MG63 (cell line): ENCODE results near the gene HES1. TPM values are rescaled to one million over a fixed set of nuclear protein-coding genes. Genes with fewer than 3 reads are reported as not detected.
A peak's percentile ranks its signal among the peaks of the same experiment; 100 is the strongest.
"Not testable (repeated sequence)": the region's sequence is repeated elsewhere in the genome, so short reads cannot be mapped to it uniquely, and the experiment has no call there.

Experiments used
- DNase-seq: peaks from one replicate; pipeline ENCODE4 v3.0.0-alpha.2; 2020
- H3K27me3 ChIP-seq: fragments of 250-450 bp; sonication (Bioruptor Pico); 2 replicates; pipeline ENCODE4 v1.5.1; 2020; ENCODE audit warnings: mild to moderate bottlenecking, moderate library complexity
- H3K36me3 ChIP-seq: fragments of 250-450 bp; sonication (Bioruptor Pico); 2 replicates; pipeline ENCODE4 v1.5.1; 2020; ENCODE audit warnings: mild to moderate bottlenecking, moderate library complexity
- H3K4me3 ChIP-seq: fragments of 250-450 bp; sonication (Bioruptor Pico); 2 replicates; pipeline ENCODE4 v1.5.1; 2020; ENCODE audit warnings: mild to moderate bottlenecking, moderate library complexity
- H3K9me3 ChIP-seq: fragments of 250-450 bp; sonication (Bioruptor Pico); 2 replicates; pipeline ENCODE4 v1.5.1; 2020; ENCODE audit warnings: mild to moderate bottlenecking, moderate library complexity
- total RNA-seq: library from RNA; depleted of rRNA; stranded (reverse); fragments of >200 nt; shearing (Covaris generic); gene quantifications from 2 replicates; pipeline ENCODE4 v1.2.3, GENCODE V29; 2014; ENCODE audit warnings: low replicate concordance

The HES1 gene
- total RNA-seq, 1 experiment from 2014 or later, result 17.7 TPM

DNA sequence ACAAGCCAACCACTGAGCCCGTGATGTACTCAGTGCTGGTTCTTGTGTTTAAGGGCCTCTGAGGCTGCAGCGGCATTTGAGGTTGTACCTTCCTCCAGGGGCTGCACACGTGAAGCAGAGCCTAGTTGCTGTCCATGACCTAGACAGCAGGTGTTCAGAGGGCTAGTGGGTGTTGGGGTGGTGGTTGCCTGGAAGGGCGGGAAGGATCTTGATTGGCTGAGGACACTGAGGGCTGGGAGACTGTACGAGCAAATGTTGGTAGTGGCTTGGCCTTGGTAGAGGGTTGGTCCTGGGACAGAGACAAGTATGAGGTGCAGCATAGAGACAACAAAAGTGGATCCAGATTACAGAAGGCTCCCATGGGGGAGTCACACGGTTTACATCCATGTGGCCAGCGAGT lies 17.0 kb upstream of the HES1 start:
- Histone ChIP-seq H3K27me3 (no peaks in the 10 kb centered on the region), H3K4me3 (no peak overlapping the region), H3K9me3 (no peaks in the 10 kb centered on the region), H3K36me3 (no peaks in the 10 kb centered on the region)
- no peak for DNase-seq

DNA sequence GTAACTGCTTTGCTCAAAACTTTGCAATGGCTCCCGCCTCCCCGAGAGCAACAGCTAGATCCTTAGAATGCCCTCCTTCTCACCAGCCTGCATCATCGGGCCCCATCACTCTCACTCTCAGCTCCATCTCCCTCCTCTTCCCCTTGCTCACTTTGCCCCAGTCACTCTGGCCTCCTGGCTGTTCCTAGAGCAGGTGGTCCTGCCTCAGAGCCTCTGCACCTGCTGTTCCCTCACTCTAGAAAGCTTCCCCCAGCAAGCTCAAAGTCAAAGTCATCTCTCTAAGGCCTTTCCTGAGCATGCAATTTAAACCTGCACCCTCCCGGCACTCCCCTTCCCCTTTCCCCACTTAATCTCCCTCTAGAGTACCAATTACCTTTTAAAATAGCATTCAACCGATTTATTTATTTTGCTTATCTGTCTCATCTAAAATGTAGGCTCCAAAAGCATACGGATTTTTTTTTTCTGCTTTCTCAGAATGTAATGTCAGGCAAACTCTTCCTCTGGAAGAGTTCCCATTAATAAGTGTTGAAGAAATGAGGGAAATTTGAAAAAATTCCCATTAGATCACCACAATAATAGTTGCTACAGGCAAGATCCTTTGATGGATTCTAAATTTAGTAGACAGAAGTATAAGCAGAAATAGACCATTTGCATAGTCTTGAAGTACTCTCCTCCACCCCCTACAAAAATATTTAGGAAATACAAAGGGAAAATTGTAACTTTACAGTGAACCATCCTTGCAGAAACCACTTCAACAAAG lies 15.9 kb upstream of the HES1 start:
- Histone ChIP-seq H3K27me3 (no peaks in the 10 kb centered on the region), H3K4me3 (no peak overlapping the region)
- DNase-seq, result no peak

DNA sequence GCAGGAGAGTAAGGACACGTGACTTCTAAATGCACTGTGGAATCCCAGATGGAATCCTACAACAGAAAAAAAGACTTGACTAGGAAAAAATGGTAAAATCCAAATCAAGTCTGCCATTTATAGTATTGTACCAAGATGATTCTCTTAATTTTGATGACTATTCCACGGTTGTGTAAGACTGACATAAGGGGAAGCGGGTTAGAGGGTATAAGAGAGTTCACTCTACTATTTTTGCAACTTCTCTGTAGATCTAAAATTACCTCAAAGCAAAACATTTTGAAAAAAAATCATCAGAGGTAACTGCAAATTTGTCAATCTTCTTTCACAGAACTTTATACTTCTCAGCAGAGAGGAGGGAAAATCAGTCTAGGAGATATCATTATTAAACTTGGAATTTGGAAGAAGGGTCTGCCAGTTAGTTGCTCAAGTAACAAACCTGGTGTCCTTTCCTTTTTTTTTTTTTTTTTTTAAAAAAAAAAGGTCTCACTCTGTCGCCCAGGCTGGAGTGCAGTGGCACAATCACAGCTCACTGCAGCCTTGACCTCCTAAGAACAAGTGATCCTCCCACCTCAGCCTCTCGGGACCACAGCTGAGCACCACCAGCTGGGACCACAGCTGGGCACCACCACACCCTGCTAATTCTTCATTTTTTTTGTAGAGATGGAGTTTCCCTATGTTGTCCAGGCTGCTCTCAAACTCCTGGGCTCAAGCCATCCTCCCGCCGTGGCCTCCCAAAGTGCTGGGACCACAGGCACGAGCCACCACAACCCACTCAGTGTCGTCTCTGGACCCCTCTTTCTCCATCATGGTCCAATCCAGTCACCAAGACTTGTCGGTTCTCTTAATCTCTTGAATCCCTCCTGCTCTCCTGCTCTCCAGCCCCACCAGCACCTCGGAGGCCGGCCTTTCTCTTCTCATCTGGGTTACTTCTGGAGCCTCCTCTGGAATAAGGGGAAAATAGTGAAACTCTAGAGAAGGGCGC lies 14.9 kb upstream of the HES1 start:
- Histone ChIP-seq H3K4me3 (no peak overlapping the region), H3K27me3 (no peaks in the 10 kb centered on the region), H3K36me3 (no peaks in the 10 kb centered on the region), H3K9me3 (no peaks in the 10 kb centered on the region)
- DNase-seq, result no peak

More for the DNA sequence above, 15.9 kb upstream of the HES1 start:
- Histone ChIP-seq H3K9me3 (no peaks in the 10 kb centered on the region), H3K36me3 (no peaks in the 10 kb centered on the region)

DNA sequence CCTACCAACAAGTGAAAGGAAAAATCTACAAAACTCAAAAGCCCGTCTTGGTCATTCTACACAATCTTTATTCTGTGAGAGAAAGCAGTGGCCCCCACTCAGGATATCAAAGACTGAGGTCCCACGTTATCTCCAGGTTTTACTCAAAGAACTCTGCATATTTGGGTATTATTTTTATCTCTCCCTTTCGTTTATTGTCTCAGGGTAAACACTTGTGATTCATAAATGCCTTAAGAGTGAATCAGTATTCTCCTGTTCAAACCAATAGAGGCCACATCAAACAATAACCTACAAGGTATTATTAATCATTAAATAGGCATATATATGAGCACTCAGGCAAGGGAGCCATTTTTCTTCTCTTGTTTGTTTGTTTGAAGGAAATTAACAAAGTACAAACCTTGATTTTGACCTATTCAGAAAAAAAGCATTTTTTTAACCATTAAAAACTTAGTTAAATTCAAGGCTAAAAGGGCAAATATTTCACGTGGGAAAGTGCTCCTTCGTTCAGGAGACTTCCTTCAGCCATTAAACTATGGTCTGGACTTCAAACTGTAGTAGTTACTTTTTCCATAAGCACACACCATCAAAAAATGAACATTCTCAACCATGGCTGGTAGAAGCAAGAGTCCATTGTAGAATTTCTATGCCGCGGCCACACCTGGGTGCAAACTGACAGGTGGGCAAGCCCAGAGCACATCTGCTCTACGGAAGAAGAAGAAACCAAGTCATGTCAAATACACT lies 13.9 kb upstream of the HES1 start:
- no peak for DNase-seq
- H3K36me3 ChIP-seq, result no peaks in the 10 kb centered on the region
- no peak overlapping the region for H3K4me3 ChIP-seq
- H3K27me3 ChIP-seq, result no peaks in the 10 kb centered on the region
- H3K9me3 ChIP-seq, result no peaks in the 10 kb centered on the region

DNA sequence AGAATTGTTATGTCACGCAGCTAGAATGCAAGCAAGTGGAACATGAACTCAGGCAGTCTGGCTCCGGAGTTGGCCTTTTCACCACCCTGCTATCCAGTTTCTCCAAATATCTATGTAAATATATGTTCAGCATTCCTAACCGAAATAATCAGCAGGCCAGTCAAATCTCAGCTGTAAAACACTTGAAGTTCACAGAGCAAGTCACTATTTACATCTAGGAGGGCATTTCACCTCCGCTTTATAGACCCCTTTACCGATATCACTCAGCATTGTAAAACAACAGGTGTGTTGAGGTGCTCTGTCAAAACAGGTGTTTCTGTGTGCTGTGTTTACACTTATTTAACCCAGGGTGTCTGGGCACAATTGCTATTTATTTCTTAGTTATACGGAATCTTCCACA lies 12.2 kb upstream of the HES1 start:
- H3K27me3 ChIP-seq, result no peaks in the 10 kb centered on the region
- H3K9me3 ChIP-seq, result no peaks in the 10 kb centered on the region
- no peaks in the 10 kb centered on the region for H3K36me3 ChIP-seq
- no peak overlapping the region for H3K4me3 ChIP-seq
- no peak for DNase-seq

DNA sequence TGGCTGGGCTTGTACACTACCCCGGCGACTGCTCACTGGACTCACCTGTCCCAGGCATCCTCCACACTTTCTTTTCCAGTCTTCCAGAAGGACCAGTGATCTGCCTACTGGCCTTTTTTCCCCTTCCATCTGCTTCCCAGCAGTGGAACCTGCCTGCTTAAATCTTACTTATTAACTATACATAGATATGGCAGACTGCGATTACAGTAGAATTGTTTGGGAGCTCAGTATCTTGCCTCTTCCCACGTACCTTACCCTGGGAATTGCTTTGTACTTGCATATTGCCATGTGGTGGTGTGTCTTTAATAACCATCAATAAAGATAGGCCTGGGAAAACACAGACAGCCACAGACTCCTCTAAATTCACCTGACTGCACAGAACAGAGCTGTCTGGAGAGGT lies 11.8 kb upstream of the HES1 start:
- Histone ChIP-seq H3K27me3 (no peaks in the 10 kb centered on the region), H3K36me3 (no peaks in the 10 kb centered on the region), H3K4me3 (no peak overlapping the region), H3K9me3 (no peaks in the 10 kb centered on the region)
- no peak for DNase-seq

DNA sequence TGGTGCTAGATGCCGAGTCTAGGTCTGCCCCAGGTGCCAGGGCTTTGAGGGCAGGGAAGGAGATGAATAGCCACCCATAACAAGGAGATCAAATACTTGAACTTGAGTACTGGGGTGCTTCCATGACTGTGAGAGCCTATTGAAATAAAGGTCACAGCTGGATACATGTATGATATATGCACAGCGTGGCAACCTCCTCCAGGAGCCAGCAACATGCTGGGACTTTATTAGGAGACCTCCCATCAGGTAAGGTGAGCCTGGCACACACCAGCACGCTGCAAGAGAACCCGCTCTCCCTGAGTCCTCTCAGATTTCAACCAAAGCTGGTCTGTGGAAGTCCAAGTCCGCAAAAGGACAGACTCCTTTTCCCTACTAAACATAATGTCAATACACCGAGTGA lies 10.5 kb upstream of the HES1 start:
- H3K36me3 ChIP-seq, result no peaks in the 10 kb centered on the region
- no peak overlapping the region for H3K4me3 ChIP-seq
- H3K27me3 ChIP-seq, result no peaks in the 10 kb centered on the region
- no peaks in the 10 kb centered on the region for H3K9me3 ChIP-seq
- DNase-seq, result no peak

DNA sequence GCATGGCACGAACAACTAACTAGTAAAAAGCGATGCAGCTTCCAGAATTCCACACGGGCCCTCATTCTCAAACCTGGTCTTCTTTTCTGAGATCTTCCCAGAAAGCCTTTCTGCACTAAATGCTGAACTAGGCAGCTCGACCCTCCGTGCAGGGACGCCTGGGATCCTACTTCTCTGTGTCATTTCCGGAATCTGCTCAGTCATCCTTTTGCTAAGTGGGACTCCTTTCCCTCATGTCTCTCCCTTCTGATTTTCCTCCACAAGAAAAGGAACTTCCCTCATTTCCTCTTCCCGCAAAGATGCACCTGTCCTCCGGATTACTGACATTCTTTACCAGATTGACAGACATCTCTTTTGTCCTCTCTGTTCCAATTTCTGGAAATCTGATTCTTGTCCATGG lies 9.2 kb upstream of the HES1 start:
- Histone ChIP-seq H3K9me3 (no peaks in the 10 kb centered on the region), H3K27me3 (no peaks in the 10 kb centered on the region), H3K36me3 (no peaks in the 10 kb centered on the region), H3K4me3 (no peak overlapping the region)
- no peak for DNase-seq

DNA sequence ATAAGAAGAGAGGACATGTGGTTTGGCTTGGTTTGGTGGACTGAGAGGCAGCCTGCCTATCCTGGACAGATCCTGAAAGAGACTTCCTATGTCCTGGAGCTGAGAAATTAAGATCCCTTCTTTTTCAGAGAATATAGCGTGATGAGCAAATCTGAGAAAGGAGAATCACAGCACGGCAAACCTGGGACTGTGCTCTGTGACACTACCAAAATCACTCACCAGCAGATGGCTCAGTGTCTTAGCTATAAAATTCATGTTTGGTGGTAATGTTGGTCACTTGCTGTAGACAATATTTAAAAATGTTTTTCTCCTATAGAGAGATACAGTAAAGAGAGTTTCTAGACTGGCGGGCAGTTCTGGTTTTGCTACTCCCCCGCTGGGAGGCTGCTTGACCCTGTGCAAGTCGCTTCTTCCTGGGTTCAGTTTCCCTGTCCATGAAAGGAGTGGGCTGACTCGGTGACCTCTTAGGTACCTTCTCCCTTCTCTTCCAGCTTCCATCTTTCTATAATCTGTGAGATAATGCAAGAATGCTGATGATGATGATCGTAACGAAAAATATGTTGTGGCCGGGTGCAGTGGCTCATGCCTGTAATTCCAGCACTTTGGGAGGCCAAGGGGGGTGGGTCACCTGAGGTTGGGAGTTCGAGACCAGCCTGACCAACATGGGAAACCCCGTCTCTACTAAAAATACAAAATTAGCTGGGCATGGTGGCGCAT lies 7.6 kb upstream of the HES1 start:
- H3K9me3 ChIP-seq, result no peaks in the 10 kb centered on the region
- H3K27me3 ChIP-seq, result no peaks in the 10 kb centered on the region
- no peak for DNase-seq
- no peak overlapping the region for H3K4me3 ChIP-seq
- H3K36me3 ChIP-seq, result no peaks in the 10 kb centered on the region

DNA sequence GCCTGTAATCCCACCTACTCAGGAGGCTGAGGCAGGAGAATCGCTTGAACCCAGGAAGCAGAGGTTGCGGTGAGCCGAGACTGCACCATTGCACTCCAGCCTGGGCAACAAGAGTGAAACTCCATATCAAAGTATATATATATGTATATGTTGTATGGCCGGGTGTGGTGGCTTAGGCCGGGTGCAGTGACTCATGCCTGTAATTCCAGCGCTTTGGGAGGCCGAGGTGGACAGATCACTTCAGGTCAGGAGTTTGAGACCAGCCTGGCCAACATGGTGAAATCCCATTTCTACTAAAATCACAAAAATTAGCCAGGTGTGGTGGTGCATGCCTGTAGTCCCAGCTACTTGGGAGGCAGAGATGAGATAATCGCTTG lies 7.0 kb upstream of the HES1 start:
- H3K4me3 ChIP-seq, H3K27me3 ChIP-seq, H3K9me3 ChIP-seq, H3K36me3 ChIP-seq, DNase-seq: not testable (repeated sequence)

DNA sequence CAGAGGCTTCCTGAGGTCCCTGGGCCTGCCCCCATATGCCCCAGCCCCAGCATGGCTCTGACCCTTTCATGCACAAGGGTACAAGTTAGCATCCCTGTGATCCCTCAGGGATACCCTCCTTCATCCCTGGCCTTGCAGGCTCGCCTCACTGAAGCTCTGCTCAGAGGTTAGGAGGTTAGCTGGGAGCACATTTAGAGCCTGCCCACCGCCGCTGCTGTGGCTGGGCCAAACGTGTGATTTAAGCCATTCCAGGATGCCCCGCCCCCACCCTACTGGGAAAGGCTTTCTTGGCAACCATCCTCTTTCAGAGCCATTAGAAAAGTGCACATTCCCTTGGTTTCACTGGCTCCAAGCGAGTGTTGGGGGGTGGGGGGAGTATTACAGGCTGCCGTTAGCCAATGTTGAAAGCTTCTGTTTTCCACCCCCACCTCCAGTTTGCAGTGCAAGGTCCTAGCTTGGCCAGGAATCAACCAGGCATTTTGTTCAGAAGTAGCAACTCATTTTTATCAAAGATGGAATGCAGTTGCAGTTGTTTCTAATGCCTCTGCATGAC lies 6.3 kb upstream of the HES1 start:
- Histone ChIP-seq H3K27me3 (no peaks in the 10 kb centered on the region), H3K36me3 (no peaks in the 10 kb centered on the region), H3K9me3 (no peaks in the 10 kb centered on the region), H3K4me3 (no peak overlapping the region)
- no peak for DNase-seq

DNA sequence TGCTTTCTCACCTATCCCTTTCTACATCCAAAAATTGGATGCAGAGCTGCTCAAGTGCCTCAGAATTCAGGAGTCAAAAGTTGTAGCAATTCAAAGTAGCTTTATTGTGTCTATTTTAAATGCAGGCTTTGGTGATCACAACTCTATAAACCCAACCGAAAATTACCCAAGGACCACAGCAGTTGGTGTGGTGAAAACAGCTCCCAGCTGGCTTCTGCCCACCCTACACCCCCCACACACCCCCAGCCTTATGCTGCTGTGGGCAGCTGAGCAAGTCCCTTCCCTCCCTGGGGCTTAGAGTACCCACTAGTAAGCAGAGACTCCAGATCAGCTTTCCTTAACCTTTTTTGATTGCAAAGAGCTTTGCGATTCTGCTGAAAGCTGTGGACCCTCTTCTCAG lies 5.8 kb upstream of the HES1 start:
- no peaks in the 10 kb centered on the region for H3K36me3 ChIP-seq
- no peaks in the 10 kb centered on the region for H3K9me3 ChIP-seq
- DNase-seq, result no peak
- no peaks in the 10 kb centered on the region for H3K27me3 ChIP-seq
- H3K4me3 ChIP-seq, result no peak overlapping the region

DNA sequence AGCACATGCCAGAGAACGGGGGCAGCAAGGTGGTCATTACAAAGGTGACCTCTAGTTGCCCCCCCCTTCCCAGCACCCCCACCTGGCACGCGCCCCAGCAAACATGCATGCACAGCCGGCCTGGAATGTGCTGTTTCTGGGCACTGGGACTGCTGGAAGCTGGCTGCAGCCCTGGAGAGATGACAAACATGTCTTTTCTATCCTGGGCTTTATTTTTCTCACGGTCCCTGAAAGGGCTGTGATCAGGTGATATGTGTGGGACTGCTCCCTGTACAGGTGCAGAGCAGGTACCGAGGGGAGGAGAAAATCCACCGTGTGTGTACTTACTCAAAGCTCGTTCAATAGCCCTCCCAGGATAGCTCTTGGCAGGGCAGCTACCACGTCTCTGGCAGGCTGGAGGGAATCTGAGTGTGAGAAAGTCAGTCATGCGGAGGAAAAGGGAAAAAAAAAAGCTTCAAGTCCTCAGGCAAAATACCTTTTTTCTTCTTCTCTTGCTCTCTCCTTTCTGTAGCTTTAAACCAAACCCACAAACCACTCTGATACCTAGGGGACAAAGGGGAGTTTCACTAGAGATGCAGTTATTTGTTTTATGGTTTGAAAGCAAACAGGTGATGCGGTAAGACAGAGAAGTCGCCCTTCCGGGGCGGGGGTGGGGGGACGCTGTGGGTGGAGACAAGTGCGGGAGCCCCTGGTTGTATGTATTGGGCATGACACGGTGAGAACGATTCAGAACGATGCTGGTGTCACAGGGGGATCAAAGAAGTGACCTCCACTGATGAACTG lies 5.0 kb upstream of the HES1 start:
- Histone ChIP-seq H3K36me3 (no peaks in the 10 kb centered on the region), H3K9me3 (no peaks in the 10 kb centered on the region), H3K4me3 (no peak overlapping the region), H3K27me3 (no peaks in the 10 kb centered on the region)
- DNase-seq, result peak; percentile 62

DNA sequence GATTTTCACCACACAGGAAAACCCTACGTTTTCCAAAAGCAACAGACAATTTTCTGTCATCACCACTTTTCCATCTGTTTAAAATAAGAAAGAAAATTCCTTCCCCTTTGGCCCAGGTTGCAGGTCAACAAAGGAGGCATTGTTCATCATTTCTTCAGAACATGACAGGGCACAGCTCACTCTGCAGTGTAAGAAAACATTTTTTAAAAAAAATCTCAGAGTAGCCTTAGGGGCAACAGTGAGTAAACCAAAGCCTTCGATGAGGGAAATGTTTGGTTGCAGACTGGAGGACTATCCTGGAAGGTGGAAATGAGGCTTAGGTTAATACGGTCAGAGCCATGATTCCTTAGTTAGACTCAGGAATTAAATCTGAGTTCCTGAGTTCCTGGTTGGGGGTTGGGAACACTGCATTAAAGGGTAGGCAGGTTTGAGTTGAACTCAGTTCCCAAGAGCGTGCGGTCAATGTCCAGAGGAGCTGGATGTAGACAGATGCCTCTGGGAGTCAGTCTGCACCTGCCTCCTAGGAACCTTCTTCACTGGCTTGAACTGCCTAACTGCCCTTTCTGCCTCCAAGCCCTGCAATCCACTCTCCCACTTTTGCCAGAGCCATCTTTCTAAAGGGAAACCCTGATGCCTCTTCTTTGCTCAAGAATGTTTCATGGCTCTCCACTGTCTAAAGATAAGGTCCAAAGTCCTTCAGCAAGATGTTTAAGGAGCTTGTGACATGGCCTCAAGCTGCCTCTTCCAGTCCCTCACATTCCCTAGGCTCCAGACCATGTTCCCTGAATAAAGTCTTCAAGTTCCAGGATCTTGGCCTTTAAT lies 3.3 kb upstream of the HES1 start:
- Histone ChIP-seq H3K27me3 (no peaks in the 10 kb centered on the region), H3K4me3 (no peak overlapping the region), H3K36me3 (no peaks in the 10 kb centered on the region), H3K9me3 (no peaks in the 10 kb centered on the region)
- DNase-seq, result no peak

DNA sequence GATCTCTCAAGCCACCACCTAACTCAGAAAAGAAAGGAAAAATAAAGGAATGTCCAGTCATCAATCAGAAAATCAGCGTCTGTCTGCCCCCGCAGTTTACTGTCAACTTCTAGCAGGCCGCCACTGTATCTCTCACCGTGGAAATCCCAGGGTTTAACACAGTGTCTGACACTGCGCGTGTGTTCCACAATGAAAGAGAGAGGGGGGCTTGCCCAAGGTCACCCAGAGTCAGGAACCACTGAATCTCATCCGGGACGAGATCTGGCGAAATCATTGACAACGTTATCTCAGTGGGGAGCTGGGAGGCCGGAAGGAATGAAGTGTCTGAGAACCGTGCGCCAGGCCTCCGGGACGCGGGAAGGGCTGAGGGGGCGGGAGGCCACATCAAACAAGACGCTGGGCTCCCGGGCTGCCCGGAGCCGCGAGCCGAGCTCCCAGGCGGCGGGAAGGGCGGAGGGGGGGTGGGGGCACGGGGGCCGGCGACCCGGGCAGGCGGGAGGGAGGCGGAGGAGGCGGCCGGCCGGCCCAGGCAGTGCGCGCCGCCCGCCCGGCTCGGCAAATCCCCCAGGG lies 2.2 kb upstream of the HES1 start:
- H3K36me3 ChIP-seq, result peaks cover 2% of the 10 kb centered on the region; the same call in 1 of the 2 replicates
- no peaks in the 10 kb centered on the region for H3K9me3 ChIP-seq
- H3K27me3 ChIP-seq, result no peaks in the 10 kb centered on the region
- DNase-seq, result peak; percentile 73
- H3K4me3 ChIP-seq, result peak overlapping the region; percentile 39
